Suppressor macrophage (primary cell): ENCODE measurements around the gene SIRT7.
"Not testable (repeated sequence)": the region's sequence is repeated elsewhere in the genome, so short reads cannot be mapped to it uniquely, and the experiment has no call there.

ENCODE experiments used
- DNase-seq, 4 experiments: peaks; one replicate each; pipeline ENCODE4 v3.0.0-alpha.2; 2020 to 2022

SIRT7 gene

DNA sequence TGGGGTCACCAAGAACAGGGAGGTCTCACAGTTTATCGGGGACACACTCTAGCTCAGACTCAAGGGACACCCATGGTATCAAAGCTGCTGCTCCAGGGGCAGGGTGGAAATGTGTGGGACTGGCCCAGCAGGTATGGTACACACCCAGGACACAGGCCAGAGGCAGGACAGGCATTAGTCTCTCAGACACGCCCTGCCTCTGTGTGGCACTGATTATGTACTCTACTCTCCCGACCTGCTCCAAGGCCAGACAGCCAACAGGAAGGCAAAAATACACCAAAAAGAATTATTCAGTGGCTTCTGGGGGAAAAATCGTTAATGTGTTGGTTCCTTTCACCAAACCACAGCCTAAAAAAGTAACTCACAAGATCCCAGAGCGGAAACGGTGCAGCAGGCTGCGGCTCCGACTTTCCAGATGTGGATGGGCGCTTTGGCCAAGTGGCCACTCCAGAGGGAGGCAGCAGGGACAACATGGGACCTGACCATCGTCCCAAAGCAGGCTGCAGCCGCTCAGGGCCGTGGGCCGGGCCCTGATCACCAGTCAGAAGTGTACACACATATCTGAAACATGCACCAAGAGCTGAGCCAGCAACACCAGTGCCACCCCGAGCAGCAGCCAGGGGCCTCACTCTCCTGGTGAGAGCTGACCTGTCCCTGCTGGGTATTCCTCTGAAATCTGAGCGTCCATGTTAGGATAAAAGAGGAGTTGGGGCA lies 1.0 kb upstream of the SIRT7 start:
- DNase-seq: peak; percentile 21 to 45 (median 32)

DNA sequence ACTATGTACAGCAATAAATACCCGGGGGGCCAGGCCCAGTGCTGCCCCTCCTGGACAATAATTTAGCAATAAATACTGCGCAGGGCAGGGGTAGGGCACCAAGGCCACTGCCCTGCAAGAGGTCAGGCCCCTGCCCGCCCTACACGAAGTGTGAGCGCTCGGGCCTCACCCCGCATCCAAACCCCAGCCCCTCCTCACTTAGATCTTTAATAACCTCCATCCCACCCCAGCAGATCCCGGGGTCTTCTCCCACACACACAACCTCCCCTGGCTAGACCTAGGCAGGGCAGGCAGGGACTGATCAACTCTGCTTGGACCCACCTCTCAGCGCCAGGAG lies 325 bp upstream of the SIRT7 start:
- not testable (repeated sequence) for DNase-seq

DNA sequence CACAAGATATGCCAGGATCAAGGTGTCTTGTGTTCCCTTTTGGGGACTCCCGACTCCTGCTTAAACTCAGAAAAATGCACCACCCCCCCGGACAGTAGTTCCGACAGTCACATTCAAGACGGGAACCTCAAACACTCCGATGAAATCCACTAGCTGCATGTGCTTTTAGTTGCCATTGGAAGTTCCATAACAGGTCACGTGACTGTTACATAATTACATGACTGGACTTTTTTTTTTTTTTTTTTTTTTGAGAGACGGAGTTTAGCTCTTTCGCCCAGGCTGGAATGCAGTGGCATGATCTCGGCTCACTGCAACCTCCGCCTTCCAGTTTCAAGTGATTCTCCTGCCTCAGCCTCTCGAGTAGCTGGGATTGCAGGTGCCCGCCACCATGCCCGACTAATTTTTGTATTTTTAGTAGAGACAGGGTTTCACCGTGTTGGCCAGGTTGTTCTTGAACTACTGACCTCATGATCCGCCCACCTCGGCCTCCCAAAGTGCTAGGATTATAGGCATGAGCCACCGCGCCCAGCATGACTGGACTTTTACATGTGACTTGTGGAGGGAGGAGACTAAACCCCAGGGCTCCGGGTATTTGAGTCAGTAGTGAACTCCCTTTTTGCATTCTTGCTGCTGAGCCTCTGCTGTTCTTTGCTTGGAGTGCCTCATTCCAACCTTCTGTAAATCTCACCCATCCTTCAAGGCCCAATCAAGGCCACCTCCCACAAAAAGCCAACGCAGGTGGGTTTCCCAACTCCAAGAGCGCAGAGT lies 1.6 kb downstream of the SIRT7 start:
- peak; percentile 67 to 81 (median 80) for DNase-seq

DNA sequence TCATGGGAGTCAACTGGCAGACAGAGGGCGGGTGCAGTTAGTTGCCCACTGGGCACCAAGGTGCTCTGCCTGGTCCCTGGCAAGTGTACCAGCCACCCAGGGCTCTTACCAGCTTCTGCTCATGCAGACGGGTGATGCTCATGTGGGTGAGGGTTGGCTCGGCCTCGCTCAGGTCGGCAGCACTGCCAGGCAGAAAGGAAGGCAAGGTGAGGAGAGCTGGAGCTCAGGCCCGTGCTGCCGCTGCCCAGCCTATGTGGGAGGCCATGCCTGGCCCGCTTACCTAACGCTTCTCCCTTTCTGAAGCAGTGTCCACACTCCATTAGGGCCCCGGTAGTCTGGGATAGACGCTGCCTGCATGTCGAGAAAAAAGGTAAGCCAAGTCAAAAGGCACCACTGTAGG lies 2.6 kb downstream of the SIRT7 start:
- no peak for DNase-seq

GRCh38 chr17:81914103-81914850 lies 3.7 kb downstream of the SIRT7 start:
- DNase-seq: no peak

DNA sequence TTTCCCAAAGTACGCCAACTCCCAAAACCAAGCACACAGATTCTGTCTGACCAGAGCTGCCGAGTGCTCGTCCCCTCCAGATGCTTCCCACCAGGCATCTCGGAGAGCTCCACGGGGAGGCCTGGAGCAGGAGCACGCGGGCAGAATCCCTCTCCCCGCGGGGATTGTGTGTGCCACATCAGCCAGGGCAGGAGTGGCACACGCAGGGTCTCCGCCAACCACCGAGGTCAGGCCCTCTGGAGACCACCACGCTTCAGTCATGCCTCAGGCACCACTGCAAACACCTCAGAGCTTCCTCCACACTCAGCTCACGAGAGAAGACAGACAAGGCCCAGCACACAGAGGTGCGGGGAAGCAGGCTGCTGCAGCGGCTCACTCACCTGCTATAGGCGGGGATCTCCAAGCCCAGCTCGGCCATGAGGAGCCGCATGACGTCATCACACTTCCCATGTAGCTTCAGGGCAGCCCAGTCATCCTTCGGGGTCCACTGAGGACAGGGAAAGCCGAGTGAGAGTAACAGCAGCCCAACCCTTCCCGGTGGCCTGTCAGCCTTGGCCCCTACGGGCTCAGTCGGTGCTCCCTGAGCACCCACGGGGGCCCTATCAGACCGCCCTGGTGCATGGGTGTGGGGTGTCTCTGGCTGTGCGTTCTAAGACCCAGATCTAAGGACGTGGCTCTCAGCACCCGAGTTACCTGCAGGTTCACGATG lies 4.4 kb downstream of the SIRT7 start:
- no peak for DNase-seq

DNA sequence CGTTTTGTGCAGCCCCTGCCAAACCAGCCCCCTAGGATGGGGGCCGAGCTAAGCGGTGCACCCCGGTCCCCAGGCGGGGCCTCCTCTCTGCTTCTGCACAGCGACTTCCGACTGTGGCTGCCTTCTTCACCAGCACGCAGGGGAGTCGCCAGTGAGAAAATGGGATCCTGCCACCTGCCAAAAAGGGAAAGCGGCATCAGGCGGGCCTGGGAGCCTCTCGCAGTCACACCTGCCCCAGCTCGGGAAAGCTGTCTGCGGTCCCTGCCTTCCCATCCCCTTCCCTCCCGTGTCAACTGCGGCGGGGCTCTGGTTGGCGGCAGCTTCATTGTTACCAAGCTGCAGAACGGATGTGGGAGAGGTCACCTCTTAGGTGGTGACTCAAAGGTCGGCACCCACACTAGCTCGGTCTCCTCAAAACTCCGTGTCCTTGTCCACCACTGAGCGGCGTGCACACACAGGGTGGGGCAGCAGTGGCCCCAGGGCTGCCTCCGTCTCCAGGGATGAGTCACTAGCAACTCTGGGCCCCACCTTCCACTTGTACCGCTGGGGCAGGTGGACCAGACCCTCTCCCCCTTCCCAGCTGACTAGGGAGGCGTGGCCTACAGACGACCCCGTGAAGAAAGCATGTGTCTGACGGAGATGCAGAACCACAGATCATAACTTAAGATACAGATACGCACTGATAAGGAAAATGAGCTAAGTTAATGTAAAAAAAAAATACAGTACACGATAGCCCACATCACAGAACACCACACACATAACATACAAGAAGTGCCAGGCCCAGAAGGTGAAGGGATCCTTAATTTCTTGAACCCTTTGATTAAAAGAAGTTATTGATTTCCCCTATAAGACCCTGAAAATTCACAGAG lies 5.3 kb downstream of the SIRT7 start:
- DNase-seq: no peak

- DNase-seq: no peak
Measured at GRCh38 chr17:81911969-81912368, 6.0 kb downstream of the SIRT7 start.

GRCh38 chr17:81911277-81911961 lies 6.6 kb downstream of the SIRT7 start, which contains the start of gene PCYT2:
Gene PCYT2 (minus strand): TSS chr17:81911399. CDS start chr17:81911355, 44 bp downstream.
- peak; percentile 86 to 96 (median 92) for DNase-seq

- DNase-seq: peak in 1 of 4 experiments; percentile 20
Measured at GRCh38 chr17:81910840-81911276, 7.1 kb downstream of the SIRT7 start.

DNA sequence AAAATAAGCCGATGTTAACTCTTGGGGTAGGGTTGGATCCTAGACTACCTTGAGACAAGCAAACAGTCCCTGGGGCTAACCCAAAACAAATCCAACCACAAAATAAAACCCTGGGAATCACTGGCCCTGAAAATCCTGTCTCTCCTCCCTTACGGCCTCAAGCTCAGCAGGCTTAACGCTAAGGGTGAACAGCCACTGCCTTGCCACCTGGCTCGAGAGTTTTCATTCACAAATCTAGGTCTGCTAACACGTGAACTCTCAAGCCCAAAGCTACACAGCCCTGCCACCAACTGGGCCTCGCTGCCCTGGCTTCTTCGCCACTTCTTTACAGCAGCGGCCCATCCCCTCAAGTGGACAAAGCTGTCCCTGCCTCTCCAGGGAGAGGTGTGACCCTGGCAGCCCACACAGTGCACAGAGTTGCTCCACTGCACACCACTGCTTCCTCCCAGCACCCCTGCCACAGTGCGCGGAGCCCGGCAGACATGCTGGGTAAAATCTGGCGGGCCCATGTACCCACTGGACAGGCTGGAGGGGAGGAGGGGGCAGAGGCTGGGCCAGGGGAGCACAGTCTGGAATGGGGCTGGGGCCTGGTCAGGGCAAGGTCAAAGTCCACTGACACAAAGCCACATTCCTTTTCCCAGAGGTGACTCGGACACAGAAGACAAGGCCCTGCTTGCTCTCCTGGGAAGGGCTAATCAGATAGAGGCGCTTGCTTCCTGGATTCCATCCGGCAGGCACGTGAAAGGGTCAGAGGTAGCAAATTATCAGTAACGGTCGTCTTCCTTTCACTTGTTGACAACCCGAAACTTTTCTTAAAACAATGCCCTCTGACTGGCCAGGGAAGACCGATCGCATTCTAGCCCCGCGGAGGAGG lies 7.8 kb downstream of the SIRT7 start:
- DNase-seq: peak in 3 of 4 experiments; percentile 50 to 66 (median 51)

- no peak for DNase-seq
Measured at GRCh38 chr17:81909231-81909630, 8.7 kb downstream of the SIRT7 start.

DNA sequence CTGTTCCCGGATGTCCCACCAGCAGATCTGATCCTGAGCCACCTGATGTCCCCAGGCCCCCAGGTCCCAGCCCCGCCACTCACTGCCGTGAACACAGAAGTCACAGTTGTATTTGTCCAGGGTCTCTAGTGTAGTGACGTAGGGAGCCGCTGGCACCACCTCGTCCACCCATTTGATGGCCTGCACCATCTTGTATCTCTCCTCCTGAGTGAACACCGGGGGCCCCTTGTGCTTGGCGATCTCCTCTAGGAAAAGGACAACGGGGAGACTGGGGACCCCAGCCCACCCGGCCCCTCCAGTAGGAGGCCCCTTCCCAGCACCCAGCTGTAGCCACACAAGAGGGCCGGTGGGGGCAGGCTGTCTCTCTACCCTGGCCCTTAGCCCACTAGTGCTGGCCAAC lies 9.2 kb downstream of the SIRT7 start:
- DNase-seq: no peak

- no peak for DNase-seq
Measured at GRCh38 chr17:81907219-81908145, 10.5 kb downstream of the SIRT7 start.

DNA sequence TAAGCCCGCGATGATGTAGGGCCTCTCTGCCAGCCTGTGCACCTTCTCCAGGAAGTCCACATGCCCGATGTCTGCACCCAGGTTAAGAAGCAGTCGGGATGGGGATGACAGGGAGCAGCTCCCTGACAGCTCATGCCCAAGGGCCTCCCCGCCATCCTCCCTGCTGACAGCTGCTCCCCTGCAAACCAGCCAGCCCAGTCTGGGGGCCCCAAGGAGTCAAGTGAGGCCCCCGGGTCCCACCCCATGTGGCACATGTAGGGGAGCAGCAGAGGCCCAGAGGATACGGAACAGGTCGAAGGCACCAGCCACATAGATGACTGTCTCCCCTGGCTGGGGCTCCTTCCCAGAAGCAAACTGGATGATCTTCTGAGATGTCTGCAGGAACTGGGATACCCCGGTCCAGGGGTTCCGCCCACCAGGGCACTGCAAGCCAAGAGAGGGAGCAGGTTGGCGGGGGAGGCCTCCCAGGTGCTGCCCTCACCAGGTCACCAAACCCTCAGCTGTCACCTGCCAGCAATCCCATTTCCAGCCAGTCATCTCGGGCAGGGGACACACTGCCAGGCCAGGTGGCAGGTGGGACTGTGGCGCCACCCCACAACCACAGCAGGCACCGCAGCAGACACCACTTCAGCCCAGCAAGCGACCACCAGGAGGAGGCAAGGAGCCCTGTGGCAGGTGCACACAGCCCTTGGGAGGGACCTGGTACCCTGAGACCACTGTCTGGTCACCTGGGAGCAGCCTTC lies 11.3 kb downstream of the SIRT7 start:
- DNase-seq: no peak

DNA sequence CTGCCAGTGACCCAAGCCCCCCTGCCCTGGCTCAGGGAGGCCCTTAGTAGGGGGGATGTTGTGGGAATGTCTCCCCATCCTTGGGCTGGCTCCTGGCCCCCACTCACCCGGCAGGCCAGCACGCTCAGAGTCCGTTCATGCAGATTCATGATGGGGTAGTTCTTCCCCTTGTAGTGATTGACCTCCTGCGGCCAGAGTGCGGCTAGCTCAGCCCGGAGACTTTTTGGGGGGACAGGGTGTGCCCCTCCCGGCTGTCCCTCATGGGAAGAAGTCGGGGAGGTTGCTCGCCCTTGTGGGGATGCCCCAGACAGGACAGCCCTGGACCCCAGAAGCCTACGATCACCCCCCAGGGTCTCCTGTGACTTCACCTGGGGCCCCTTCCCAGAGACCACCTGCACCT lies 12.0 kb downstream of the SIRT7 start:
- DNase-seq: no peak

DNA sequence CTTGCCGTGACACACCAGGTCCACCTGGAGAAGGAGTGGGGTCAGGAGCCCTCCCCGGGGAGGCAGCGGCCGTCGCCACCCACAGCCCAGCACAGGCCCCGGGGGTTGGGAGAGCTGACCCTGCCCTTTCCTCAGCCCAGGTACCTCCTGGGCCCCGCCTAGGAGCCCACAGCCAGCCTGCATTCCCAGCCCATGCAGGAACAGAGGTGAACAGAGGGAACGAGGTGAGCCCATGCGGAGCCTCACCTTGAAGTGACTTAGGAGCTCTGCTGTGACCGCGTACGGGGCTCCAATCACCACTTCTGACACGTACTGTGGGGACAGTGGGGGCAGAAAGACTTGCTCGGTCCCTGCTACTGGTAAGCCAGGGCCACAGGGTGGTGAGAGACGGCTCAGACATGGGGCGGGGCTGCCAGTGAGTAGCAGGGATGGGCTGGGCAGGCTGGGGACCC lies 12.5 kb downstream of the SIRT7 start:
- no peak for DNase-seq
